ENCODE data around the gene KDM4D. TPM values are rescaled to one million over a fixed set of nuclear protein-coding genes. Genes with fewer than 3 reads are reported as not detected.
A peak's percentile ranks its signal among the peaks of the same experiment; 100 is the strongest.

Gene KDM4D
- total RNA-seq, 1 experiment from 2014 or later = 1.1 TPM

GRCh38 chr11:94968334-94968958 is 5.1 kb upstream of the KDM4D start:
- TF ChIP-seq CTCF (IDR thresholded peaks at IDR 0.05; ENCODE audit: unreplicated experiment) = peak; percentile 47
- peak; percentile 34 for DNase-seq (ENCODE audit: unreplicated experiment)
- H3K4me3 Mint-ChIP-seq (ENCODE audit: unreplicated experiment) = no peak overlapping the region
- peaks cover 84% of the 10 kb centered on the region for H3K36me3 Mint-ChIP-seq (ENCODE audit: insufficient read depth, unreplicated experiment)
- BruUV-seq (replicated peaks) = no TSS peak
- POLR2A ChIA-PET = interaction anchor here (0.5 to 3.9 kb wide), 6 partner anchors 99 to 796 kb away, joined by 3 to 20 read pairs (median 4); partner anchors contain the start of gene SRSF8
- intact Hi-C loops (cut with micrococcal nuclease) = loop anchor here (1.0 kb wide), 1 partner anchor 345 kb away; no protein-coding TSS in a partner anchor
- H3K4me1 Mint-ChIP-seq (ENCODE audit: insufficient read depth, unreplicated experiment) = peaks cover 6% of the 10 kb centered on the region
- H3K27me3 Mint-ChIP-seq (ENCODE audit: insufficient read depth, unreplicated experiment) = no peaks in the 10 kb centered on the region
- no peaks in the 10 kb centered on the region for H3K9me3 Mint-ChIP-seq (ENCODE audit: unreplicated experiment)
- CTCF ChIA-PET = interaction anchor here (0.5 to 3.8 kb wide), 22 partner anchors 8 to 796 kb away, joined by 3 to 74 read pairs (median 4); partner anchors contain the start of gene SRSF8
- H3K27ac Mint-ChIP-seq (ENCODE audit: low read depth, unreplicated experiment) = peak overlapping the region; percentile 29

GRCh38 chr11:94972700-94973098 is 810 bp upstream of the KDM4D start:
- Mint-ChIP-seq H3K4me3 (ENCODE audit: unreplicated experiment) (peak overlapping the region; percentile 86), H3K4me1 (ENCODE audit: insufficient read depth, unreplicated experiment) (peaks cover 24% of the 10 kb centered on the region), H3K27ac (ENCODE audit: low read depth, unreplicated experiment) (peak overlapping the region; percentile 96), H3K36me3 (ENCODE audit: insufficient read depth, unreplicated experiment) (peaks cover 43% of the 10 kb centered on the region), H3K27me3 (ENCODE audit: insufficient read depth, unreplicated experiment) (no peaks in the 10 kb centered on the region), H3K9me3 (ENCODE audit: unreplicated experiment) (no peaks in the 10 kb centered on the region)
- BruUV-seq (replicated peaks) = no TSS peak
- ChIA-PET POLR2A (interaction anchor here (0.5 to 5.6 kb wide), 29 partner anchors 8 to 928 kb away, joined by 3 to 146 read pairs (median 5); partner anchors contain the start of genes CEP57, ENDOD1, FAM76B and SRSF8), CTCF (interaction anchor here (0.6 to 2.1 kb wide), 10 partner anchors 8 to 506 kb away, joined by 3 to 11 read pairs (median 4); partner anchors contain the start of gene SRSF8)
- TF ChIP-seq CTCF (IDR thresholded peaks at IDR 0.05; ENCODE audit: unreplicated experiment) = no peak
- intact Hi-C loops (cut with micrococcal nuclease) = loop anchor here (1.0 to 5.0 kb wide), 3 partner anchors 94 to 790 kb away; partner anchors contain the start of gene SRSF8
- DNase-seq (ENCODE audit: unreplicated experiment) = no peak

GRCh38 chr11:94974178-94974577 is 669 bp downstream of the KDM4D start:
- peak overlapping the region; percentile 96 for H3K27ac Mint-ChIP-seq (ENCODE audit: low read depth, unreplicated experiment)
- POLR2A ChIA-PET = interaction anchor here (0.6 to 5.6 kb wide), 21 partner anchors 8 to 815 kb away, joined by 3 to 146 read pairs (median 6); partner anchors contain the start of genes CEP57, ENDOD1, FAM76B and SRSF8

More at GRCh38 chr11:94974178-94974577, 669 bp downstream of the KDM4D start:
- H3K4me3 Mint-ChIP-seq (ENCODE audit: unreplicated experiment) = peak overlapping the region; percentile 86
- H3K27me3 Mint-ChIP-seq (ENCODE audit: insufficient read depth, unreplicated experiment) = no peaks in the 10 kb centered on the region
- H3K36me3 Mint-ChIP-seq (ENCODE audit: insufficient read depth, unreplicated experiment) = peaks cover 28% of the 10 kb centered on the region
- H3K4me1 Mint-ChIP-seq (ENCODE audit: insufficient read depth, unreplicated experiment) = peaks cover 19% of the 10 kb centered on the region
- no peaks in the 10 kb centered on the region for H3K9me3 Mint-ChIP-seq (ENCODE audit: unreplicated experiment)
- TF ChIP-seq CTCF (IDR thresholded peaks at IDR 0.05; ENCODE audit: unreplicated experiment) = no peak
- no TSS peak for BruUV-seq (replicated peaks)
- intact Hi-C loops (cut with micrococcal nuclease) = loop anchor here (5.0 kb wide), 1 partner anchor 788 kb away; no protein-coding TSS in a partner anchor
- DNase-seq (ENCODE audit: unreplicated experiment) = no peak
- CTCF ChIA-PET = interaction anchor here (0.5 to 2.1 kb wide), 6 partner anchors 76 to 731 kb away, joined by 3 to 11 read pairs (median 5); partner anchors contain the start of gene SRSF8
